OCI-LY1 (cell line): ENCODE data around the gene CPXM1.

ENCODE experiments used
- H2AFZ ChIP-seq: fragments of 200-600 bp; sonication (generic), shearing (Covaris generic); 2 replicates; pipeline ENCODE4 v1.6.0; 2014; ENCODE audit warnings: antibody characterized with exemption, mild to moderate bottlenecking, low read length
- H3F3A ChIP-seq: fragments of 200-600 bp; sonication (generic), shearing (Covaris generic); 2 replicates; pipeline ENCODE4 v1.6.0; 2014; ENCODE audit warnings: mild to moderate bottlenecking, antibody characterized with exemption, low read length, moderate library complexity; ENCODE audit not compliant: insufficient read depth
- H3K27ac ChIP-seq: fragments of 200-600 bp; sonication (generic); 2 replicates; pipeline ENCODE4 v1.5.1; 2014; ENCODE audit warnings: low read length, mixed run types, mild to moderate bottlenecking, low read depth; ENCODE audit not compliant: poor library complexity, severe bottlenecking
- H3K27me3 ChIP-seq: fragments of 200-600 bp; sonication (generic); 2 replicates; pipeline ENCODE4 v1.6.0; 2014; ENCODE audit warnings: antibody characterized with exemption, mild to moderate bottlenecking, low read length, moderate library complexity; ENCODE audit not compliant: insufficient read depth
- H3K36me3 ChIP-seq: fragments of 200-600 bp; sonication (generic); 2 replicates; pipeline ENCODE4 v1.6.1; 2014; ENCODE audit warnings: mild to moderate bottlenecking, antibody characterized with exemption, low read length, moderate library complexity, mixed read lengths; ENCODE audit not compliant: insufficient read depth
- H3K4me1 ChIP-seq: fragments of 200-600 bp; sonication (generic); 2 replicates; pipeline ENCODE4 v1.5.1; 2014; ENCODE audit warnings: mild to moderate bottlenecking, low read length, moderate library complexity; ENCODE audit not compliant: insufficient read depth, severe bottlenecking
- H3K4me2 ChIP-seq: fragments of 200-600 bp; sonication (generic), shearing (Covaris generic); 2 replicates; pipeline ENCODE4 v1.6.1; 2014; ENCODE audit warnings: low read length
- H3K4me3 ChIP-seq: fragments of 200-600 bp; sonication (generic); 2 replicates; pipeline ENCODE4 v1.5.1; 2014; ENCODE audit warnings: low read length, low read depth, mild to moderate bottlenecking, mixed read lengths; ENCODE audit not compliant: poor library complexity, severe bottlenecking
- H3K79me2 ChIP-seq: fragments of 200-600 bp; shearing (Covaris generic); 2 replicates; pipeline ENCODE4 v1.6.1; 2016; ENCODE audit warnings: mixed run types, low read length, mixed read lengths; ENCODE audit not compliant: insufficient read depth
- H3K9ac ChIP-seq: fragments of 200-600 bp; sonication (generic), shearing (Covaris generic); 2 replicates; pipeline ENCODE4 v1.6.1; 2014; ENCODE audit warnings: mild to moderate bottlenecking, low read length, mixed read lengths
- H3K9me2 ChIP-seq: fragments of 200-600 bp; sonication (generic), shearing (Covaris generic); 2 replicates; pipeline ENCODE4 v1.6.1; 2014; ENCODE audit warnings: low read depth, mild to moderate bottlenecking, low read length, mixed read lengths
- H3K9me3 ChIP-seq: fragments of 200-600 bp; shearing (Covaris generic); 2 replicates; pipeline ENCODE4 v1.6.1; 2014; ENCODE audit warnings: low read length, mixed read lengths
- H4K20me1 ChIP-seq: fragments of 200-600 bp; sonication (generic), shearing (Covaris generic); 2 replicates; pipeline ENCODE4 v1.6.0; 2016; ENCODE audit warnings: mild to moderate bottlenecking, low read length; ENCODE audit not compliant: insufficient read depth
- EZH2 ChIP-seq: fragments of 200-600 bp; sonication (generic), shearing (Covaris generic); IDR thresholded peaks from 2 replicates; pipeline ENCODE4 v1.8.0; 2017; ENCODE audit warnings: borderline replicate concordance, mixed run types, mild to moderate bottlenecking, antibody characterized with exemption, low read length, moderate library complexity, mixed read lengths
- TF ChIP-seq, protein P1 (sequence below): fragments of 200-600 bp; sonication (generic), shearing (Covaris generic); IDR thresholded peaks from 2 replicates; pipeline ENCODE4 v1.5.1; 2017; ENCODE audit warnings: mild to moderate bottlenecking, antibody characterized with exemption, low read length, moderate library complexity, mixed read lengths

Gene CPXM1

DNA sequence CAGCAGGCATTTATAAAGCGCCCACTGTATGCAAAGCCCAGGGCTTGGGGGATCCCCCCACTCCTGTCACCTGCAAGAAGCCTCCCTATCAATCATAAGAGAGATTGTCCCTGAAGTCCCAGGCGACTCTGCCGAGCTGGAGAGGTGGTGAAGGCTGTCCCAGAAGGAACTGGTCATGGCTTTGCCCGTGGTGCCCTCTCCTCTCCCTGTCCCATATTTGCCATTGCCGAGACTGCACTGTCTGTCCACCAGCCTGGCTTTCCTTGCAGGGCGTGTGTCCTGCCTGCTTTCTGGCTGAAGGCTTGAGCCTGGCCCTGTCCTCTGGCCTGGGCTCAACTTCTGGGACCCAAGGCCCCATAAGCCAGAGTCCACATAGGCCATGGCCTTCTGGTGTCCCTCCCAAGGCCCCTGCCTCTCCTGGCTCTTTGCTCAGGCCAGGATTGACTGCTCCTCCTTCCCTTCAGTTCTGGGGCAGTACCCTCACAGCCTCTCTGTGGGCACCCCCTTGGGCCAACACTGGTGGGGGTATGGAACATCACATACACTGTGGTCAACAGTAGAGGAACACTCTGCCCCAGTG, 46.9 kb downstream of the CPXM1 start:
- H3K27me3 ChIP-seq = 0 out of 2 replicates have a peak, but pooled peaks cover 9% of the 10 kb centered on the region

DNA sequence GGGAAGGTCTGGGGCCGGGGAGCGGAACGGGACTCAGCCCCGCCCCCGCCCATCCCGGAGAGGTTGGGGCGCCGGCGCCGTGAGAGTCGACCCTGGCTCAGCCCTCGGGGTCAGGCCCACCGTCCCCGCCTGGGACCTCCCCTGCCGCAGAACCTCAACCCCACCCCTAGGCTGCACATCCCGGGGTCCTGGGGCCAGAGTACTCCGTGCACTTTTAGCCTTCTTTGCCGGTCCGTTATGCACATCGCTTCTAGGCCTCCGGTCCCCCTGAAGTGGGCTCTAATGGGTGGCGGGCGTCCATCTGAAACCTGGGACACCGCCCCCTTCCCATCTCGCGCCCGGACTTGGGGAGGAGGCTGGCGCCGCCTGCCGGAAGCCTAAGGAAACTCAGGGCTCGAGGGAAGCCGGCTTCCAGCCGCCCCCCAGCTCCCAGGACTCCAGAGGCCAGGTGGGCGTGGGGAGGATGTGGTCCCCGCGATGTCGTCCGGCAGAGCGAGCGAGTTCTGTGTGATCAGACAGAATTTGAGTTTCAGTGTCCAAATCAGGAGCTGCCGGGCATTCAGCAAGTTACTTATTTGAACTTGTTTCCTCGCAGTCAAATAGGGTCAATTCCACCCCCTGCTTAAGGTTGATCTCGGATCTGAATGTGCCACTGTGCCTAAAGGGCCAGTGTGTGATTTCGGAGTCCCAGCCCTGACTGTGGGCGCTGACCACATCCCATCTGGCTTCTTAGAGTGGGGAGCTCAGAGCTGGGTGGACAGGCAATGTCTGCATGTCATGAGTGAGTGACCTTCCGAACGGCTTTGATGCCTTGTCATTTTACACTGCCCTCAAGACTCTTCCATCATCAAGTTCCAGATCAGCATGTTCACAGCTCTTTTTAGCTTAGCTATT, 47.6 kb downstream of the CPXM1 start:
- Histone ChIP-seq H3K4me1 (peaks cover 14% of the 10 kb centered on the region), H3K27me3 (0 out of 2 replicates have a peak, but pooled peaks cover 9% of the 10 kb centered on the region), H3K9me2 (no peaks in the 10 kb centered on the region), H3K27ac (no peak overlapping the region), H4K20me1 (no peaks in the 10 kb centered on the region), H2AFZ (no peak overlapping the region), H3K4me3 (peak overlapping the region; percentile 59), H3K4me2 (peak overlapping the region; percentile 64), H3K36me3 (no peaks in the 10 kb centered on the region), H3K9me3 (no peaks in the 10 kb centered on the region), H3F3A (no peaks in the 10 kb centered on the region), H3K9ac (no peak overlapping the region), H3K79me2 (no peaks in the 10 kb centered on the region)
- no peak for TF ChIP-seq EZH2
- TF ChIP-seq, protein P1, sequence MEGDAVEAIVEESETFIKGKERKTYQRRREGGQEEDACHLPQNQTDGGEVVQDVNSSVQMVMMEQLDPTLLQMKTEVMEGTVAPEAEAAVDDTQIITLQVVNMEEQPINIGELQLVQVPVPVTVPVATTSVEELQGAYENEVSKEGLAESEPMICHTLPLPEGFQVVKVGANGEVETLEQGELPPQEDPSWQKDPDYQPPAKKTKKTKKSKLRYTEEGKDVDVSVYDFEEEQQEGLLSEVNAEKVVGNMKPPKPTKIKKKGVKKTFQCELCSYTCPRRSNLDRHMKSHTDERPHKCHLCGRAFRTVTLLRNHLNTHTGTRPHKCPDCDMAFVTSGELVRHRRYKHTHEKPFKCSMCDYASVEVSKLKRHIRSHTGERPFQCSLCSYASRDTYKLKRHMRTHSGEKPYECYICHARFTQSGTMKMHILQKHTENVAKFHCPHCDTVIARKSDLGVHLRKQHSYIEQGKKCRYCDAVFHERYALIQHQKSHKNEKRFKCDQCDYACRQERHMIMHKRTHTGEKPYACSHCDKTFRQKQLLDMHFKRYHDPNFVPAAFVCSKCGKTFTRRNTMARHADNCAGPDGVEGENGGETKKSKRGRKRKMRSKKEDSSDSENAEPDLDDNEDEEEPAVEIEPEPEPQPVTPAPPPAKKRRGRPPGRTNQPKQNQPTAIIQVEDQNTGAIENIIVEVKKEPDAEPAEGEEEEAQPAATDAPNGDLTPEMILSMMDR = peak; percentile 80

More for the DNA sequence above, 46.9 kb downstream of the CPXM1 start:
- Histone ChIP-seq H3K79me2 (no peaks in the 10 kb centered on the region), H3K9ac (no peak overlapping the region), H4K20me1 (no peaks in the 10 kb centered on the region), H3K9me2 (no peaks in the 10 kb centered on the region), H3K4me1 (peaks cover 14% of the 10 kb centered on the region), H3K4me2 (no peak overlapping the region), H3K9me3 (no peaks in the 10 kb centered on the region), H3K27ac (no peak overlapping the region), H2AFZ (no peak overlapping the region), H3F3A (no peaks in the 10 kb centered on the region), H3K4me3 (no peak overlapping the region), H3K36me3 (no peaks in the 10 kb centered on the region)
- no peak for TF ChIP-seq EZH2
- TF ChIP-seq, protein P1 = no peak

DNA sequence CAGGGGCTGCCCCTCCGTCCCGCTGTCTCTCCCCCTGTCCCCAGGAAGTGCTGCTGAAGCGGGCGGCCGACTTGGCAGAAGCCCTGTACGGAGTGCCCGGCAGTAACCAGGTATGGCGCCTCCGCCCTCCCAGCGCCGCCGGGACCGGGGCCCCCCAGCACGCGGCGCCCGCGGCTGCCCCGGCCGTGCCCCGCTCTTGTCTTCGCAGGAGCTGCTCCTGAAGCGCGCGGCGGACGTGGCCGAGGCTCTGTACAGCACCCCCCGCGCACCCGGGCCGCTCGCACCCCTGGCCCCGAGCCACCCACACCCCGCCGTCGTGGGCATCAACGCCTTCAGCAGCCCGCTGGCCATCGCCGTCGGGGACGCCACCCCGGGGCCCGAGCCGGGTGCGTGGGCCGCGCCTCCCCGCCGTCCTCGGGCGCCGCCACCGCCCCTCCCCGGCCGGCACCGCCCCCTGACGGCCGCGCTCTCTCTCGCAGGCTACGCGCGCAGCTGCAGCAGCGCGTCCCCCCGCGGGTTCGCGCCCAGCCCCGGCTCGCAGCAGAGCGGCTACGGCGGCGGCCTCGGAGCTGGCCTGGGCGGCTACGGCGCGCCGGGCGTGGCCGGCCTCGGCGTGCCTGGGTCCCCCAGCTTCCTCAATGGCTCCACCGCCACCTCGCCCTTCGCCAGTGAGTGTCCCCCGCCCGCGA, 48.4 kb downstream of the CPXM1 start:
- Histone ChIP-seq H3K4me1 (peaks cover 14% of the 10 kb centered on the region), H3F3A (no peaks in the 10 kb centered on the region), H3K9ac (no peak overlapping the region), H2AFZ (no peak overlapping the region), H4K20me1 (no peaks in the 10 kb centered on the region), H3K27ac (no peak overlapping the region), H3K9me3 (no peaks in the 10 kb centered on the region), H3K4me3 (peak overlapping the region; percentile 59), H3K36me3 (no peaks in the 10 kb centered on the region), H3K27me3 (0 out of 2 replicates have a peak, but pooled peaks cover 9% of the 10 kb centered on the region), H3K79me2 (no peaks in the 10 kb centered on the region), H3K9me2 (no peaks in the 10 kb centered on the region), H3K4me2 (peak overlapping the region; percentile 64)
- TF ChIP-seq, protein P1 = no peak
- no peak for TF ChIP-seq EZH2
